HG03045 (cell line): Measurements from ENCODE around the gene CAPN10.
"Not testable (repeated sequence)": the region's sequence is repeated elsewhere in the genome, so short reads cannot be mapped to it uniquely, and the experiment has no call there.

Experiments
- ATAC-seq: cut with Tn5 transposase; IDR thresholded peaks from one replicate; pipeline ENCODE4 v1.9.1; 2021; ENCODE audit warnings: mild to moderate bottlenecking, moderate library complexity; ENCODE audit not compliant: unreplicated experiment

The CAPN10 gene

DNA sequence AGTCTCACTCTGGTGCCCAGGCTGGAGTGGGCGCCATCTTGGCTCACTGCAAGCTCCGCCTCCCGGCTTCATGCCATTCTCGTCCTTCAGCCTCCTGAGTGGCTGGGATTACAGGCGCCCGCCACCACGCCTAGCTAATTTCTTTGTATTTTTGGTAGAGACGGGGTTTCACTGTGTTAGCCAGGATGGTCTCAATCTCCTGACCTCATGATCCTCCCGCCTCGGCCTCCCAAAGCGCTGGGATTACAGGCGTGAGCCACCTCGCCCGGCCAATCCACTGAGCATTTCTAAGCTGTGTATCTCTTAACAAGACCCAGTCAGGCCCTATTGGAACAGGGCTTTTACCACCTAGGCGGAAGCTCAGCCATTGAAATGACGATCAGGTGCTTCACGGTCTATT, 23.3 kb upstream of the CAPN10 start:
- not testable (repeated sequence) for ATAC-seq

DNA sequence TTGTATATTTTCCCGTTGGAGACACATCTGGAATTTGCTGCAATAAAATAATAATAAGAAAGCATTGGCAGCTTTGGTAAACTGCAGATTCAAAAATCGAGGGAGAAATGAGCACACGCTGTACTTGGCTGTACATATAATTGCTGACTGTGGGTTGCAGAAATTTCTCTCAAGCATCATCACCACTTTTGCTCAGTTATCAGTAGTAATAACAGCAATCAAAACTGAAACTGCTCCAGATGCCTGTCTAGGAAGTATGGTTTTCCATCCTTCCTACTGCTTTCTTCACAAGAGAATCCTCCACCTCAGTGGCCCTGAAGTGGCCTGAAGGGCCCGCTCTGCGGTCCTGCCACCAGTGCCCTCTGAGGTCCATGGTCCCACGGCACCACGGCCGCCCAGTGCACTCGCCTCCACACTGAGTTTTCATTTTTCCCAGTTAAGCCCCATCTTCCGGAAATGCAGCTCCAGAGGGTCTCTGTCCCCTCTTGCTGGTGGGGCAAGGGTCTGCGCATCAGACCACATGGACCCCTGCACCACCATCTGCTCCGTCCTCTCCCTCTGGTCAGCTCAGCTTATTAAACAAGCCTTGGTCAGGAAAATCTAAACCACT, 22.5 kb upstream of the CAPN10 start:
- no peak for ATAC-seq

DNA sequence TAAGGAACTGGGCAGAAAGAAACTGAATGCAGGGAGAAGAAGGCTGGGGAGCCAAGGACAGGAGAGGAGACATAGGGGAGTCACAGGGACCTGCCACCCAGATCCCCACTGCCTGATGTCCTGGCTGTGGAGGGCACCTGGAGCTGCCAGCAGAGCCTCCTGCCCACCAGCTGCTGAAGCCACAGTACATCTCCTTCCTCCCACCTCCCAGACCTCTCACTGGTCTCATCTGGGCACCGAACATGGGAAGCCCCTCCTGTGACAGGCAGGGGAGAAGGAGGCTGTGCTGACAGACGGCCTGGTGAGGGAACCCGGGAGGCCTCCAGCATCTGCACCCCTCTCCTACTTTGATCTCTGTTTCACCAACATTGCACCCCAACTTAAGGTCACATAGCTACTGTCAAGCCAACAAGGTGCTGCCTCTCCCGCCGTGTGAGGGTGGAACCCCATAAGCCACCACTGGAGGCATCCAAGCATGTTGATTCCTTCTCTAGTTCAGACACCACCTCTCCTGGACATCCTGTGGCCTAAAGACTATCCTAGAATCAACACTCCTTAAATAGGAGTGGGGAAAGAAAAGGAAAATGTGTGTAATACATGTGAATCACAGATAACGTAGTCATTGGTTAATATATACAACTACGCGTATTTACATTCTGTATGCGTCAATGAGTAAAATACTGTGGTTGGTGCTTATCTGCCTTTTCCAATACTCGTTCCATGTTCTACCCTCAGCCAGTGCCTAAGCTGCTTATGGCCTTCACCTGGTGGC, 21.8 kb upstream of the CAPN10 start:
- no peak for ATAC-seq

DNA sequence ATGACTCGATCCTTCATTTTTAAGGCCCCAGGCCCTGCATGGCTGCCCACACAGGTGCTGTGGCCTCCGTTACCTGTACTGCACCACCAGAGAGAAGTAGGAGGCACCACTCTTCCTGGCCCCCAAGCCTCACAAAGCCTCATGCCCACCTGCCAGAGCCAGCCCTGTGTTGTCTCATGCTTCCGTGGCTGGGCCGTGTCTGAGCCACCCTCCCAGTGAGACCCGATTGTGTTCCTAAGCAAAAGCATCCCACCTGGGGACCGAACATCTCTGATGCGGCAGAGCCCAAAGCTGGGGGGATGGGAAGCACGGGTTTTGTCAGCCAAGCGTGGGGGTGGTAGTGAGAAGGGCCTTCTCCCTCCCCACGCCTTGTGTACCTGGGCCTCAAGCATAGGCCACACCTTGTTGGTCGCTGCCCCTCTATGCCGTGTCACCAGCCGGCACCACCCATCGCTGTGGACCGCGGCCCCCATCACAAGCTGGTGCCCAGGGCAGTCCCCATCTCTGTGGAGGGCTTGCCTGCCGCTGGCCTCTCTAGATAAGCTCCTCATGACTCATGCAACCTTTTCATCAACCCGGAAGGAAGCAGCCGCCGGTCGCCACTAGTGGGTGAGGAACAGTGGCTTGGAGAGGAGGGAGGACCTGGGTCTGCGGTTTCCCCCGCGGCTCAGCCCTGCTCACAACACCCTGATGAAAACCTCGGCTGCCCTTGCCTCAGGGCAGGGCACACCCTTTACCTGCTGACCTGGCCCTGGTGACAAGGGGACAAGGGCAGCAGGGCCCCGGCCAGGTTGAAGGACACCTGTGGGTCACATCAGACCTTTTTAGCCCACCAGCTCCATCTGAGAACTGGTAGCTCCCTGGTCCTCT, 21.0 kb upstream of the CAPN10 start:
- peak; percentile 35 for ATAC-seq

- peak; percentile 47 for ATAC-seq
Measured at GRCh38 chr2:240566203-240567136, 20.1 kb upstream of the CAPN10 start.

DNA sequence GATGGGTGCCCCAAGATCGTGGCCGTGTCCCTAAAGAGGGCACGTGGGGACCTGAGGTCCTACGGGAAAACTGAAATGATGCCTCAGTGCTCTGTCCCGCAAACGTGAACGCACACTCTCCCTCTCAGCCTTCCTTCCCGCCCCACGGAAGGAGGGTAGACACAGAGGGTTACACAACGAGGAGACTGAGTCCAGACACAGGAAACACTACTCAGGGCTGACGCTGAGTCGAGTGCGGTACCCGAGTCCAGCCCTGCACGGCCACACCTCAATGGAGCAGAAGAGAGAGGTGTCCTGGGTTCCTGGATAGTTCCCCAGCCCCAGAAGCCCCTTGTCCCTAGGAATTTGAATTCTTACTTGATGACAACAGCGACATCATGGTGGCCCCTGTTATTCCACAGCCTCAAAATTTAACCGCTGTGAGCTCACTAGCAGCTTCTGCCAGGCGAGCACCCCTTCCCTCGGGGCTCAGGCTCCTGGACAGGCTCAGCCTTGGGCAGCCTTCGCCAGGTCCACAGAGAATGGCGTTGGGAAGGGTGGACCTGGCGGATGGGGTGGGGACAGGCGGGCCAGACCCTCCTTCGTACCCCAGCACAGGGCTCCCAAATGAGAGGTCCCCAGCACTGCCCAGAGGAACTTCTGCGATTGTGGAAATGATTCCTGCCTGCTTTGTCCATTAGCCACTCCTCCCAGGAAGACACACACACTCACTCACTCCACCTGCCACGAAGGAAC, 19.2 kb upstream of the CAPN10 start:
- ATAC-seq: no peak

GRCh38 chr2:240567872-240568677, 18.5 kb upstream of the CAPN10 start, which contains the start of gene RNPEPL1:
RNPEPL1 (plus strand) TSS chr2:240568484; CDS start chr2:240568587, 103 bp downstream.
- peak; percentile 32 for ATAC-seq

DNA sequence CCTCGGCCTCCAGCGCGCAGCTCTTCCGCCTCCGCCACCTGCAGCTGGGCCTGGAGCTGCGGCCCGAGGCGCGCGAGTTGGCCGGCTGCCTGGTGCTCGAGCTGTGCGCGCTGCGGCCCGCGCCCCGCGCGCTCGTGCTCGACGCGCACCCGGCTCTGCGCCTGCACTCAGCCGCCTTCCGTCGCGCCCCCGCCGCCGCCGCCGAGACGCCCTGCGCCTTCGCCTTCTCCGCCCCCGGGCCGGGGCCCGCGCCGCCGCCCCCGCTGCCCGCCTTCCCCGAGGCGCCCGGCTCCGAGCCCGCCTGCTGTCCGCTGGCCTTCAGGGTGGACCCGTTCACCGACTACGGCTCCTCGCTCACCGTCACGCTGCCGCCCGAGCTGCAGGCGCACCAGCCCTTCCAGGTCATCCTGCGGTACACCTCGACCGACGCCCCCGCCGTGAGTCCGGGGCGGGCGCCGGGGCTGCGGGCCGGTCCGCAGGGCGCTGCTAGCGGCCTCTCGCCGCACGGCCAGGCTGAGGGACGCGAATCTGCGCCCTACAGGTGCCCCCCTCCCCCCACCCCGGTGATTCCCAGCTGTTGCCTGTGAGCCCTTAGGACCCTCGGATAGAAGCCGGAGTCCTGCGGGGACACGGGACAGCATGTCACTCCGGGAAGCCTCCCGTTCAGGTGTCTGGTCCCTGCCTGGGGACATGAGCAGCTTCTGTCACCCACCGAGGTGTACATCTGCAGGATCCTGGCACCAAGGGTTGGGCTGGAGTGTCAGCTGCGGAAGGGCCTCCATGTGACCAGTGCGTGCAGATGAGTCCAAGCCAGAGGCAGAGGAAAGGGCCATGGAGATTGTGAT, 17.6 kb upstream of the CAPN10 start:
- ATAC-seq: peak; percentile 18

DNA sequence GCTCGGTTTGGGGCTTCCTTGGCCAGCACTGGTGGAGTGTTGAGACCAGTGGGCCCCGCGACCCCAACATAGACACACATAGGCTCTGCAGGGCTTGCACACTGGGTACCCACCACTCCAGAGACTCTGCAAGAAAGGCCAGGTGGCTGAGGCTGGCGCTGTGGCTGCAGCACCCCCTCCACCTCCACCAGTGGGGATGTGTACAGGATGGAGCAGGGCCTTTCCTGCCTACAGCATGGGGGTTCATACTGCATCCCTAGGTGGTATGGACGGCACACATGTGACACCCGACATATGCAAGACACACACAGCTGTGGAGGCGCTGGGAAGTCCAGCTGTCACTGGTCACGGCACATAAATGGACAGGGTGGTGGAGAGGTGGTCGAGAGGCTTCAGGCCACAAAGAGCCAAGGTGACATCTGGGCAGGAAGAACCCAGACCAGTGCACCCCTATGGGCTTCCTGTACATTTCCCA, 17.0 kb upstream of the CAPN10 start:
- ATAC-seq: no peak

- ATAC-seq: no peak
Measured at GRCh38 chr2:240569998-240570530, 16.5 kb upstream of the CAPN10 start.

GRCh38 chr2:240570531-240571313, 15.8 kb upstream of the CAPN10 start:
- no peak for ATAC-seq

GRCh38 chr2:240571314-240571973, 15.1 kb upstream of the CAPN10 start:
- no peak for ATAC-seq

DNA sequence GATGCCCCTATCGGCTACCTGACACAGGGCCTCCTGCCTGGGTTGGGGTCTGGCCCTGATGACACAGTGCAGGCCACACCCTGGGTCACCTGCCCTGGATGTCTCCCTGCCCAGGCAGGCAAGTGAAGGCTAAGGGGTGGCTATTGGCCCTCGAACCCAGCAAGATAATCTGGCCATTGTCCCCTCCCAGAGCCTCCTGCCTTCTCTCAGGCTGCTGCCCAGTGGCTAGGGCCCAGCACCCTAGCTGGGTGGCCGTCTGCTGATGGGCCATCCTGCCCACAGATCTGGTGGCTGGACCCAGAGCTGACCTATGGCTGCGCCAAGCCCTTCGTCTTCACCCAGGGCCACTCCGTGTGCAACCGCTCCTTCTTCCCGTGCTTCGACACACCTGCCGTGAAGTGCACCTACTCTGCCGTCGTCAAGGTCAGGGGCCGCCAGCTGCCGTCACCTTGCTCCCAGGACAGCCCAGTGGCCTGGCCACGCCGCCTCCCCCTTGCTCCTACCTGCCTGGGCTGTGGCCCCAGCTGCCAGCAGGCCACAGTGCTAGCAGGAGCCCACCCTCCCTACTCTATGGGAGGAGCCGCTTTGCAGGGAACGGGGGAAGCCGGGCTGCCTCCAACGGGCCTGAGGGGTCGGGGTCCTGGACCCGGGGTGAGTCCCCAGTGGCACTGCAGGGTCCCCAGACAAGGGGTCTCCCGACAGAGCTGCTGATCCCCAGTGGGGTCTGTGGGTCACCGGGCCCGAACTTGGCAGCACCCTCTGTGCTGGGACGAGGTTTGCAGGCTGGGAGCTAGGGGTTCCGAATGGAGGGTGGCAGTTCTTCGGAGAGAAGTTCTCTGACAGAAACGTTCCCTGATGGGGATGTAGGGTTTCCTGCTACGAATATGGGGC, 14.1 kb upstream of the CAPN10 start:
- no peak for ATAC-seq

DNA sequence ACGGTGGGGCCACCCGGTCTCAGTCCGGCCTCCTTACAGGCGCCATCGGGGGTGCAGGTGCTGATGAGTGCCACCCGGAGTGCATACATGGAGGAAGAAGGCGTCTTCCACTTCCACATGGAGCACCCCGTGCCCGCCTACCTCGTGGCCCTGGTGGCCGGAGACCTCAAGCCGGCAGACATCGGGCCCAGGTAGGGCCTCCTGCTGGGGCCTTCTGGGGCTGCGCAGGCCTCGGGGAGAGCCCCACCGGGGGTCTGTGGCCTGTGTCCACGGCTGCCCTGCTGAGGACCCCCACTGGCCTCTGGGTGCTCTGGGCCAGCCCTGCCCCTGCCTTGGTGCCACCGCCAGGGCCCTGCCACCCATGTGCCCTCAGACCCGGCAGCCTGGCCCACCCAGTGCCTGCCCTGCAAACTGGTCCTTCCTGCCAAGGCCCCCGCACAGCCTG, 13.4 kb upstream of the CAPN10 start:
- ATAC-seq: no peak
